PFSK-1 (cell line): ENCODE results near the gene DIAPH1.

Source experiments
- FOXP2 ChIP-seq: optimal IDR thresholded peaks from 2 replicates; pipeline ENCODE3; 2011; ENCODE audit warnings: borderline replicate concordance, control low read depth, inconsistent platforms; ENCODE audit not compliant: insufficient read depth; ENCODE audit errors: extremely low read length, extremely low read depth
- REST ChIP-seq, 2 experiments: IDR thresholded peaks; 2 replicates each; pipeline versions ENCODE4 v1.6.1 to v1.8.0; 2011 to 2012; ENCODE audit warnings: low read depth in 2 of 2, low read length in 2 of 2, control low read depth in 1 of 2, inconsistent platforms in 1 of 2, mild to moderate bottlenecking in 1 of 2, moderate library complexity in 1 of 2; ENCODE audit not compliant: insufficient read depth in 1 of 2
- TAF1 ChIP-seq: IDR thresholded peaks from 2 replicates; pipeline ENCODE4 v1.6.1; 2012; ENCODE audit warnings: low read length, control low read depth, borderline replicate concordance; ENCODE audit not compliant: insufficient read depth

GRCh38 chr5:141489841-141490240 is 129.0 kb downstream of the DIAPH1 start:
- TF ChIP-seq FOXP2 (no peak), TAF1 (no peak), REST (IDR thresholded peaks at IDR 0.05; ENCODE audit: insufficient read depth in 1 of 2, low read depth in 2 of 2, low read length in 2 of 2) (no peak)
